Middle frontal gyrus (tissue), 1 donor: ENCODE data around the gene EYA2.

Source experiments
- DNase-seq: peaks from one replicate; pipeline ENCODE4 v3.0.0-alpha.2; 2015; ENCODE audit warnings: low spot score; ENCODE audit errors: extremely low spot score

Gene EYA2

GRCh38 chr20:47136782-47137181, 242.1 kb downstream of the EYA2 start:
- DNase-seq, result no peak

- no peak for DNase-seq
Observed at GRCh38 chr20:47137231-47137870, 242.7 kb downstream of the EYA2 start.

GRCh38 chr20:47139934-47140535, 245.4 kb downstream of the EYA2 start:
- no peak for DNase-seq

GRCh38 chr20:47141350-47141921, 246.8 kb downstream of the EYA2 start:
- no peak for DNase-seq

- no peak for DNase-seq
Observed at GRCh38 chr20:47141941-47142773, 247.5 kb downstream of the EYA2 start.

GRCh38 chr20:47142774-47143170, 248.1 kb downstream of the EYA2 start:
- DNase-seq, result no peak

- DNase-seq, result no peak
Observed at GRCh38 chr20:47143657-47144056, 249.0 kb downstream of the EYA2 start.

- DNase-seq, result no peak
Observed at GRCh38 chr20:47144463-47144862, 249.8 kb downstream of the EYA2 start.

GRCh38 chr20:47146686-47147085, 252.0 kb downstream of the EYA2 start:
- DNase-seq, result no peak

- DNase-seq, result no peak
Observed at GRCh38 chr20:47148059-47148458, 253.4 kb downstream of the EYA2 start.

GRCh38 chr20:47149939-47150338, 255.3 kb downstream of the EYA2 start:
- no peak for DNase-seq

GRCh38 chr20:47150403-47151152, 255.9 kb downstream of the EYA2 start:
- no peak for DNase-seq

GRCh38 chr20:47152068-47152467, 257.4 kb downstream of the EYA2 start:
- DNase-seq, result no peak

GRCh38 chr20:47154089-47154488, 259.4 kb downstream of the EYA2 start:
- no peak for DNase-seq

GRCh38 chr20:47156301-47157137, 261.9 kb downstream of the EYA2 start:
- no peak for DNase-seq

- DNase-seq, result no peak
Observed at GRCh38 chr20:47159166-47159565, 264.5 kb downstream of the EYA2 start.

GRCh38 chr20:47160240-47160639, 265.6 kb downstream of the EYA2 start:
- DNase-seq, result no peak

GRCh38 chr20:47160992-47161391, 266.3 kb downstream of the EYA2 start:
- DNase-seq, result no peak

- no peak for DNase-seq
Observed at GRCh38 chr20:47161411-47161810, 266.8 kb downstream of the EYA2 start.

- no peak for DNase-seq
Observed at GRCh38 chr20:47164140-47164539, 269.5 kb downstream of the EYA2 start.
